ENCODE results near the gene CSNK1G3.

GRCh38 chr5:123471385-123471784, 40.6 kb upstream of the CSNK1G3 start:
- TF ChIP-seq POLR2AphosphoS5 (IDR thresholded peaks at IDR 0.05; ENCODE audit: borderline replicate concordance, low read depth, low read length) (no peak), EZH2 (IDR thresholded peaks at IDR 0.05) (no peak)
